Mucosa of stomach (tissue), 1 donor: Measurements from ENCODE around the gene GDF2.

Source experiments
- H3K27me3 ChIP-seq: one replicate; pipeline ENCODE4 v1.7.0; 2013; ENCODE audit warnings: mild to moderate bottlenecking, low read length; ENCODE audit not compliant: control insufficient read depth, insufficient read depth
- H3K36me3 ChIP-seq: one replicate; pipeline ENCODE4 v1.7.0; 2013; ENCODE audit warnings: low read length; ENCODE audit not compliant: control insufficient read depth, insufficient read depth
- H3K4me1 ChIP-seq: one replicate; pipeline ENCODE4 v1.7.0; 2013; ENCODE audit warnings: mild to moderate bottlenecking, low read length; ENCODE audit not compliant: control insufficient read depth, insufficient read depth
- H3K4me3 ChIP-seq: one replicate; pipeline ENCODE4 v1.7.0; 2013; ENCODE audit warnings: low read length
- H3K9ac ChIP-seq: one replicate; pipeline ENCODE4 v1.7.0; 2013; ENCODE audit warnings: mild to moderate bottlenecking, low read length, moderate library complexity
- H3K9me3 ChIP-seq: one replicate; pipeline ENCODE4 v1.7.0; 2013; ENCODE audit warnings: mild to moderate bottlenecking, low read length, moderate library complexity; ENCODE audit not compliant: control insufficient read depth
- donor health status: Pancreatic carcinoma.

The GDF2 gene

DNA sequence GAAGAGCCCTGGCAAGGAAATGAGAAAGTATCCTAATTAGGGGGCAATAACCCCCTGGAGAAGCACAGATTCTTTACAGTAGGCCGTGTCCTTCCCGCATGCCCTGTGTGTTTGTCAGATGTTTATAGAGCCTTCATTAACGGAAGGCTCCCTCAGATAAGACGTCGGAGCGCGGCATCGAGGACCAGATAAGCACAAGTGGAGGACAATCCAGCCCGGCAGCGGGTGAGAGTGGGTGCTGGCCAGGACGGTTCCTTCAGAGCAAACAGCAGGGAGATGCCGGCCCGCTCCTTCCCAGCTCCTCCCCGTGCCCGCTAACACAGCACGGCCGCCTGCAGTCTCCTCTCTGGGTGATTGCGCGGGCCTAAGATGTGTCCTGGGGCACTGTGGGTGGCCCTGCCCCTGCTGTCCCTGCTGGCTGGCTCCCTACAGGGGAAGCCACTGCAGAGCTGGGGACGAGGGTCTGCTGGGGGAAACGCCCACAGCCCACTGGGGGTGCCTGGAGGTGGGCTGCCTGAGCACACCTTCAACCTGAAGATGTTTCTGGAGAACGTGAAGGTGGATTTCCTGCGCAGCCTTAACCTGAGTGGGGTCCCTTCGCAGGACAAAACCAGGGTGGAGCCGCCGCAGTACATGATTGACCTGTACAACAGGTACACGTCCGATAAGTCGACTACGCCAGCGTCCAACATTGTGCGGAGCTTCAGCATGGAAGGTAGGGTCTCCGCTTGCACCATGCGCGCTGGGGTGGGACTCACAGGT is at the start of gene GDF2:
Gene GDF2, plus strand, starts transcription at position 155 of the 762 bp plus-strand sequence. Its CDS starts 215 bp downstream, at position 370.
- H3K36me3 ChIP-seq = no peaks in the 10 kb centered on the region

GRCh38 chr10:47276071-47276470 is 46.2 kb upstream of the GDF2 start:
- no peaks in the 10 kb centered on the region for H3K36me3 ChIP-seq
- no peaks in the 10 kb centered on the region for H3K9me3 ChIP-seq
- H3K9ac ChIP-seq = no peak overlapping the region
- H3K4me1 ChIP-seq = no peaks in the 10 kb centered on the region
- H3K4me3 ChIP-seq = no peak overlapping the region
- H3K27me3 ChIP-seq = no peaks in the 10 kb centered on the region

More for the DNA sequence above, at the start of gene GDF2:
- H3K9ac ChIP-seq = no peak within 1 kb of the TSS
- no peak within 1 kb of the TSS for H3K4me3 ChIP-seq
- H3K9me3 ChIP-seq = no peaks in the 10 kb centered on the region
- peaks cover 31% of the 10 kb centered on the region for H3K4me1 ChIP-seq
- peaks cover 9% of the 10 kb centered on the region for H3K27me3 ChIP-seq

- Histone ChIP-seq H3K27me3 (no peaks in the 10 kb centered on the region), H3K36me3 (no peaks in the 10 kb centered on the region), H3K9ac (no peak overlapping the region), H3K9me3 (no peaks in the 10 kb centered on the region), H3K4me1 (no peaks in the 10 kb centered on the region), H3K4me3 (no peak overlapping the region)
These were observed 45.5 kb upstream of the GDF2 start for GRCh38 chr10:47276576-47277351.

- no peaks in the 10 kb centered on the region for H3K9me3 ChIP-seq
- H3K9ac ChIP-seq = no peak overlapping the region
- no peaks in the 10 kb centered on the region for H3K27me3 ChIP-seq
- no peaks in the 10 kb centered on the region for H3K4me1 ChIP-seq
- no peak overlapping the region for H3K4me3 ChIP-seq
- no peaks in the 10 kb centered on the region for H3K36me3 ChIP-seq
These were observed 44.7 kb upstream of the GDF2 start for GRCh38 chr10:47277352-47278151.

- H3K27me3 ChIP-seq = no peaks in the 10 kb centered on the region
- H3K9me3 ChIP-seq = no peaks in the 10 kb centered on the region
- H3K4me3 ChIP-seq = no peak overlapping the region
- H3K36me3 ChIP-seq = no peaks in the 10 kb centered on the region
- no peaks in the 10 kb centered on the region for H3K4me1 ChIP-seq
- H3K9ac ChIP-seq = no peak overlapping the region
These were observed 44.1 kb upstream of the GDF2 start for GRCh38 chr10:47278152-47278473.

GRCh38 chr10:47278720-47279119 is 43.5 kb upstream of the GDF2 start:
- Histone ChIP-seq H3K36me3 (no peaks in the 10 kb centered on the region), H3K4me1 (no peaks in the 10 kb centered on the region), H3K9me3 (no peaks in the 10 kb centered on the region), H3K4me3 (no peak overlapping the region), H3K9ac (no peak overlapping the region), H3K27me3 (no peaks in the 10 kb centered on the region)

DNA sequence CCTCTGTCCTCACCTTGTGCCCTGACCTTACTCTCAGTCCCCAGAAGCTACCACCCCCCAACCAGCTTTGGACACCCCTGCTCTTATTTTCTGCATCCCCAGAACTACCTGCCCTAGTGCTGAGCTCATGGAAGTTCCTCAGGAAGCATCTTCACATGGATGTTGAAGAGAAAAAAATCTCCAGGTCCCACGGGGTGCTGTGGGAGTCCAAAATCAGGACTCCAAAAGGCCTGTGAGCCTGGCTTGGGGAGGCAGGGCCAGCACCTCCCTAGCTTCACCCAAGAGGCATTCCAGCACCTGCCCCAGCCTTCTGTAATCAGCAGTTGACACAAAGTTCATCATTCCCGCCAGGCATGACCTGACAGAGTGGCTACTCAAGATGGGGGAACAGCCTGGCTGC is 43.0 kb upstream of the GDF2 start:
- Histone ChIP-seq H3K27me3 (no peaks in the 10 kb centered on the region), H3K4me3 (no peak overlapping the region), H3K9me3 (no peaks in the 10 kb centered on the region), H3K36me3 (no peaks in the 10 kb centered on the region), H3K9ac (no peak overlapping the region), H3K4me1 (no peaks in the 10 kb centered on the region)

- Histone ChIP-seq H3K4me3 (no peak overlapping the region), H3K9ac (no peak overlapping the region), H3K9me3 (no peaks in the 10 kb centered on the region), H3K4me1 (no peaks in the 10 kb centered on the region), H3K27me3 (peaks cover 12% of the 10 kb centered on the region), H3K36me3 (no peaks in the 10 kb centered on the region)
These were observed 40.1 kb upstream of the GDF2 start for GRCh38 chr10:47282005-47282656.

- H3K4me1 ChIP-seq = no peaks in the 10 kb centered on the region
- H3K27me3 ChIP-seq = peaks cover 12% of the 10 kb centered on the region
- H3K9me3 ChIP-seq = no peaks in the 10 kb centered on the region
- H3K4me3 ChIP-seq = no peak overlapping the region
- no peak overlapping the region for H3K9ac ChIP-seq
- H3K36me3 ChIP-seq = no peaks in the 10 kb centered on the region
These were observed 39.6 kb upstream of the GDF2 start for GRCh38 chr10:47282657-47283018.

DNA sequence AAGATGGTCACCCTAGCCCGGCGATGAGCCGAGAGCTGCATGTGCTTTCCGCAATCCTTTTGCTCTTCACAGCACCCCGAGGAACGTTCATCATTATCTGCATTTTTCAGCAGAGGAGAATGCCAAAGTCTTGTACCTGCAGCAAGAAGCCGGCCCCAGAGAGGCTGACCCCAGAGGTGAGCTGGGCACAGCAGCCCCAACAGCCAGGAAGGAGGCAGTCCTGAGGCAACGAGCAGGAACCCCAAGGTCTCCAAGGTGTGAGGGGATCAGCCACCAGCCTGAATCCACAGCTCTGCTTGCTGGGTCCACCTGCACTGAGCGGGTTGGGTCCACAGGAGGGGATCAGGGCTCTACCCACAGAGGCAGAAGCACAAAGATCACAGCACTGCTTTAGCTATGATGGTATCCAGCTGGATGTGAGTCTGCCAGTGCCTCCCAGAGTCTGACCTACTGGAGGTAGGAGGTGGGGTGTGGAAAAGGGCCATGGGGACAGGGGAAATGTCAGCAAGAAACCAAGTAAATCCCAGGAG is 39.1 kb upstream of the GDF2 start:
- no peaks in the 10 kb centered on the region for H3K9me3 ChIP-seq
- no peak overlapping the region for H3K9ac ChIP-seq
- no peak overlapping the region for H3K4me3 ChIP-seq
- peaks cover 12% of the 10 kb centered on the region for H3K27me3 ChIP-seq
- H3K4me1 ChIP-seq = no peaks in the 10 kb centered on the region
- no peaks in the 10 kb centered on the region for H3K36me3 ChIP-seq

- H3K4me3 ChIP-seq = no peak overlapping the region
- H3K9ac ChIP-seq = no peak overlapping the region
- H3K9me3 ChIP-seq = no peaks in the 10 kb centered on the region
- peaks cover 12% of the 10 kb centered on the region for H3K27me3 ChIP-seq
- H3K36me3 ChIP-seq = no peaks in the 10 kb centered on the region
- H3K4me1 ChIP-seq = no peaks in the 10 kb centered on the region
These were observed 38.4 kb upstream of the GDF2 start for GRCh38 chr10:47283848-47284247.
